ENCODE measurements around the gene GSK3B. TPM values are rescaled to one million over a fixed set of nuclear protein-coding genes. Genes with fewer than 3 reads are reported as not detected.

The GSK3B gene
- total and polyA plus RNA-seq, 10 of the 15 experiments (the other 5 are each of a cell fraction or from before 2014, with no cell fraction given) = 8.5 to 49.8 (median 25.5) TPM

- intact Hi-C loops (cut with micrococcal nuclease; ENCODE audit: unreplicated experiment) = no loop called here
- Histone ChIP-seq H3K9ac (ENCODE audit: control insufficient read depth, insufficient read depth, low read length) (no peak overlapping the region), H3K36me3 (ENCODE audit: control insufficient read depth in 2 of 2, insufficient read depth in 2 of 2, low read length in 1 of 2) (peaks cover 0 to 3% of the 10 kb centered on the region in 2 experiments; a peak in 1 of 4 replicates), H2AFZ (ENCODE audit: control insufficient read depth, low read depth, low read length) (no peak overlapping the region), H3K27ac (ENCODE audit: control insufficient read depth, insufficient read depth) (0 out of 2 replicates have a peak overlapping the region, but pooled peaks have one; percentile 18), H3K27me3 (replicated peaks in 1 of 2; ENCODE audit: control insufficient read depth in 2 of 2, insufficient read depth in 2 of 2, low read length in 1 of 2) (no peaks in the 10 kb centered on the region), H3K4me3 (no peak overlapping the region), H3K79me2 (ENCODE audit: control insufficient read depth, insufficient read depth, low read length) (peaks cover 95% of the 10 kb centered on the region), H3K4me2 (ENCODE audit: control insufficient read depth, insufficient read depth) (peak overlapping the region; percentile 53; the same call in 1 of the 2 replicates), H3K4me1 (ENCODE audit: control insufficient read depth, insufficient read depth, low read length) (peaks cover 3% of the 10 kb centered on the region; the same call in 1 of the 2 replicates), H4K20me1 (ENCODE audit: control insufficient read depth, insufficient read depth) (no peaks in the 10 kb centered on the region; the same call in 1 of the 2 replicates), H3K9me3 (replicated peaks; ENCODE audit: control insufficient read depth, insufficient read depth, low read length) (no peaks in the 10 kb centered on the region; the same call in 1 of the 3 replicates)
- in situ Hi-C loops (cut with MboI) = no loop called here
- RAD21 ChIA-PET (ENCODE audit: unreplicated experiment) = interaction anchor here (1.0 to 1.5 kb wide), 4 partner anchors 9 to 24 kb away, joined by 4 to 5 read pairs (median 4); partner anchors contain the start of gene GSK3B
- CTCF ChIA-PET = interaction anchor here (0.6 to 3.6 kb wide), 8 partner anchors 9 to 672 kb away, joined by 3 to 15 read pairs (median 5); no protein-coding TSS in a partner anchor
- POLR2A ChIA-PET = interaction anchor here (0.6 to 5.5 kb wide), 9 partner anchors 9 to 184 kb away, joined by 3 to 51 read pairs (median 4); partner anchors contain the start of gene GSK3B
- SMC1A ChIA-PET (ENCODE audit: uncharacterized antibody, unreplicated experiment) = interaction anchor here (0.7 to 4.5 kb wide), 10 partner anchors 9 to 190 kb away, joined by 3 to 20 read pairs (median 6); partner anchors contain the start of gene GSK3B
- 34% methylated on average over 3 of the region's 3 CpGs for WGBS (ENCODE audit: insufficient coverage, insufficient replicate concordance, low lambda C conversion rate, missing lambda C conversion rate)
- peak; percentile 70 for FAIRE-seq
- no TSS peak for BruUV-seq (replicated peaks)
- no peak for DNase-seq (ENCODE audit: low read depth, low spot score)
- ATAC-seq = peak; percentile 60
- TF ChIP-seq ASH2L (IDR thresholded peaks at IDR 0.05; ENCODE audit: borderline replicate concordance, low read depth) = no peak
- no peak for TF ChIP-seq CHD1 (IDR thresholded peaks at IDR 0.05; ENCODE audit: low read depth, low read length)
- TF ChIP-seq ZBTB11 (CRISPR knock-in tag; IDR thresholded peaks at IDR 0.05) = no peak
- no peak for TF ChIP-seq CUX1 (IDR thresholded peaks at IDR 0.05; ENCODE audit: insufficient replicate concordance, low read depth, low read length)
- TF ChIP-seq IRF3 (IDR thresholded peaks at IDR 0.05) = no peak
- no peak for TF ChIP-seq CREM (IDR thresholded peaks at IDR 0.05; ENCODE audit: low read depth)
- no peak for TF ChIP-seq MLLT1 (IDR thresholded peaks at IDR 0.05)
- no peak for TF ChIP-seq RFX5 (IDR thresholded peaks at IDR 0.05; ENCODE audit: low read depth, low read length)
- TF ChIP-seq WRNIP1 (IDR thresholded peaks at IDR 0.05; ENCODE audit: borderline replicate concordance, low read depth, low read length) = no peak
Measured at GRCh38 chr3:120081719-120082118, 12.5 kb downstream of the GSK3B start.
